ENCODE results near the gene DPF3. TPM values are rescaled to one million over a fixed set of nuclear protein-coding genes. Genes with fewer than 3 reads are reported as not detected.

The DPF3 gene
- total and polyA plus RNA-seq, 2 of the 13 experiments (the other 11 are each of a cell fraction or from before 2014, with no cell fraction given): 0.09 to 0.60 TPM

- TF ChIP-seq ZNF513 (CRISPR knock-in tag; conservative IDR thresholded peaks at IDR 0.05): no peak
Measured at GRCh38 chr14:72688990-72689671, 204.8 kb downstream of the DPF3 start (continued).

GRCh38 chr14:72686832-72687231, 207.1 kb downstream of the DPF3 start:
- POLR2A ChIA-PET: no interaction called here

More at GRCh38 chr14:72686832-72687231, 207.1 kb downstream of the DPF3 start:
- Histone ChIP-seq H3K4me2 (ENCODE audit: low read depth, low read length) (no peak overlapping the region), H3K27me3 (ENCODE audit: control insufficient read depth in 1 of 2, insufficient read depth in 2 of 2, low read length in 2 of 2) (no peaks in the 10 kb centered on the region; a peak in 1 of 5 replicates), H3K27ac (ENCODE audit: extremely low read length, insufficient read depth, low read length) (no peak overlapping the region), H4K20me1 (ENCODE audit: insufficient read depth, low read length) (no peaks in the 10 kb centered on the region), H3K4me3 (replicated peaks in 1 of 3; ENCODE audit: insufficient read depth in 1 of 3, low read depth in 2 of 3, low read length in 3 of 3) (no peak overlapping the region), H2AFZ (ENCODE audit: low read length) (no peak overlapping the region), H3K9ac (ENCODE audit: insufficient read depth, low read depth, low read length) (no peak overlapping the region), H3K36me3 (replicated peaks in 1 of 2; ENCODE audit: control insufficient read depth in 1 of 2, insufficient read depth in 2 of 2, low read length in 2 of 2) (no peaks in the 10 kb centered on the region), H3K79me2 (ENCODE audit: insufficient read depth, low read length) (no peaks in the 10 kb centered on the region), H3K9me3 (ENCODE audit: low read length) (no peaks in the 10 kb centered on the region), H3K4me1 (ENCODE audit: insufficient read depth, low read length) (no peaks in the 10 kb centered on the region)
- 9% methylated on average over 2 of the region's 2 CpGs for WGBS (ENCODE audit: low lambda C conversion rate)
- DNase-seq (ENCODE audit: low spot score) (no peak), FAIRE-seq (no peak), ATAC-seq (no peak)
- intact Hi-C loops (cut with micrococcal nuclease; ENCODE audit: unreplicated experiment): no loop called here
- CTCF ChIA-PET (ENCODE audit: low intra/inter-chr PET ratio, low total read pairs): no interaction called here
- BruUV-seq (replicated peaks): no TSS peak
- in situ Hi-C loops (cut with HindIII; ENCODE audit: extremely low pct_ligation_motif_present, low pct_unique_long_range_greater_than_20kb): no loop called here
- no peak for TF ChIP-seq HNRNPLL (IDR thresholded peaks at IDR 0.05; ENCODE audit: low read depth, low read length, poor library complexity, severe bottlenecking)
- peak; percentile 15; the same call in 1 of the 2 replicates for TF ChIP-seq ATF7 (IDR thresholded peaks at IDR 0.05)
- TF ChIP-seq ATF7 (CRISPR knock-in tag; IDR thresholded peaks at IDR 0.05): no peak
- TF ChIP-seq E2F1 (CRISPR knock-in tag; IDR thresholded peaks at IDR 0.05): no peak
- TF ChIP-seq JDP2 (CRISPR knock-in tag; IDR thresholded peaks at IDR 0.05; ENCODE audit: borderline replicate concordance): no peak
- TF ChIP-seq KDM6A (CRISPR knock-in tag; IDR thresholded peaks at IDR 0.05; ENCODE audit: low read depth): no peak
- no peak for TF ChIP-seq ZMAT3 (CRISPR knock-in tag; conservative IDR thresholded peaks at IDR 0.05)
- TF ChIP-seq YEATS4 (CRISPR knock-in tag; IDR thresholded peaks at IDR 0.05; ENCODE audit: borderline replicate concordance): no peak
